HepG2 (cell line): ENCODE measurements around the gene NUDT22. TPM values are rescaled to one million over a fixed set of nuclear protein-coding genes. Genes with fewer than 3 reads are reported as not detected.

Experiments used
- AGO1 ChIP-seq: fragments of 200-400 bp; formaldehyde crosslinking; IDR thresholded peaks from 2 replicates; pipeline ENCODE4 v1.6.1; 2017; ENCODE audit warnings: mild to moderate bottlenecking, low read depth, low read length, moderate library complexity; ENCODE audit not compliant: poor library complexity, severe bottlenecking
- BRD4 ChIP-seq: sonication (generic); formaldehyde crosslinking; IDR thresholded peaks from 2 replicates; pipeline ENCODE4 v1.4.0; 2020; ENCODE audit warnings: missing genetic modification reagents
- DDIT3 ChIP-seq: sonication (generic); formaldehyde crosslinking; IDR thresholded peaks from 2 replicates; pipeline ENCODE4 v1.4.0; 2020; ENCODE audit warnings: mild to moderate bottlenecking, missing genetic modification reagents
- NONO ChIP-seq, 2 experiments: fragments of 450-650 bp in 1 of 2; sonication (generic) in 1 of 2; formaldehyde crosslinking in 1 of 2; IDR thresholded peaks in 1 of 2; conservative IDR thresholded peaks in 1 of 2; 2 replicates each; pipeline versions ENCODE4 v1.6.1 to v1.8.0; 2017 to 2022; ENCODE audit warnings: mild to moderate bottlenecking in 1 of 2, missing genetic modification reagents in 1 of 2, moderate library complexity in 1 of 2
- NRL ChIP-seq: sonication (generic); formaldehyde crosslinking; IDR thresholded peaks from 2 replicates; pipeline ENCODE4 v1.5.0; 2020; ENCODE audit warnings: missing genetic modification reagents, mild to moderate bottlenecking, moderate library complexity, borderline replicate concordance
- PRPF4 ChIP-seq: fragments of 200-400 bp; formaldehyde crosslinking; IDR thresholded peaks from 2 replicates; pipeline ENCODE4 v1.6.1; 2016; ENCODE audit warnings: low read length, low read depth; ENCODE audit not compliant: poor library complexity, severe bottlenecking
- RBM22 ChIP-seq: fragments of 200-400 bp; formaldehyde crosslinking; optimal IDR thresholded peaks from 2 replicates; pipeline ENCODE3; 2017; ENCODE audit warnings: mild to moderate bottlenecking, low read length, moderate library complexity
- SALL1 ChIP-seq: sonication (generic); formaldehyde crosslinking; IDR thresholded peaks from 2 replicates; pipeline ENCODE4 v1.8.0; 2022; ENCODE audit warnings: mild to moderate bottlenecking, missing genetic modification reagents
- SUZ12 ChIP-seq: fragments of 150-350 bp; IDR thresholded peaks from 2 replicates; pipeline ENCODE4 v1.6.1; 2014; ENCODE audit warnings: low read depth, low read length
- ZBTB10 ChIP-seq: sonication (generic); formaldehyde crosslinking; IDR thresholded peaks from 2 replicates; pipeline ENCODE4 v1.4.0; 2020; ENCODE audit warnings: missing genetic modification reagents, borderline replicate concordance
- ZMAT3 ChIP-seq: sonication (generic); formaldehyde crosslinking; conservative IDR thresholded peaks from 2 replicates; pipeline ENCODE4 v1.7.0; 2021; ENCODE audit warnings: missing genetic modification reagents
- ZNF136 ChIP-seq: sonication (generic); formaldehyde crosslinking; IDR thresholded peaks from 2 replicates; pipeline ENCODE4 v1.8.1; 2022; ENCODE audit warnings: low read depth, mild to moderate bottlenecking, moderate library complexity, missing genetic modification reagents
- ZNF207 ChIP-seq: fragments of 450-650 bp; IDR thresholded peaks from 2 replicates; pipeline ENCODE4 v1.6.1; 2016; ENCODE audit warnings: antibody characterized with exemption, borderline replicate concordance
- ZSCAN5A ChIP-seq: sonication (generic); formaldehyde crosslinking; IDR thresholded peaks from 2 replicates; pipeline ENCODE4 v1.8.0; 2022; ENCODE audit warnings: mild to moderate bottlenecking, missing genetic modification reagents, borderline replicate concordance
- polyA plus RNA-seq, 8 experiments: library from polyadenylated mRNA; depleted of rRNA in 3 of 8; stranded (reverse) in 7 of 8; unstranded in 1 of 8; fragments of >200 nt; fragmentation: Illumina TruSeq in 4 of 8; extraction: Trizol in 4 of 8; gene quantifications; 2 replicates each; pipeline versions ENCODE4 v1.2.1 to v1.2.3, GENCODE V29; 2011 to 2016; ENCODE audit warnings: low read depth in 4 of 8, missing spikeins in 1 of 8, mixed read lengths in 1 of 8; ENCODE audit not compliant: insufficient read depth in 1 of 8
- total RNA-seq, 5 experiments: library from RNA; depleted of rRNA; stranded (reverse); fragments of >200 nt; fragmentation: Illumina TruSeq; extraction: Trizol; gene quantifications; 2 replicates each; pipeline ENCODE4 v1.2.3, GENCODE V29; 2016; ENCODE audit warnings: low read depth in 1 of 5
- TF ChIP-seq, protein P1 (sequence below): sonication (generic); formaldehyde crosslinking; IDR thresholded peaks from one replicate; pipeline ENCODE4 v1.5.1; 2020; ENCODE audit warnings: mild to moderate bottlenecking, missing genetic modification reagents; ENCODE audit errors: not compliant biosample characterization

Gene NUDT22
- total and polyA plus RNA-seq, 2 of the 13 experiments (the other 11 are each of a cell fraction or from before 2014, with no cell fraction given) = 33.5 to 39.8 TPM

GRCh38 chr11:64245797-64246620 lies 19.9 kb downstream of the NUDT22 start (continued):
- no peak for TF ChIP-seq ZSCAN5A
- no peak for TF ChIP-seq NONO (IDR thresholded peaks at IDR 0.05)
- no peak for TF ChIP-seq NONO (CRISPR knock-in tag; conservative IDR thresholded peaks at IDR 0.05)
- TF ChIP-seq ZNF207 = no peak
- no peak for TF ChIP-seq SUZ12
- TF ChIP-seq ZBTB10 (CRISPR knock-in tag) = no peak
- TF ChIP-seq ZMAT3 (CRISPR knock-in tag) = no peak
- TF ChIP-seq SALL1 = no peak
- no peak for TF ChIP-seq RBM22
- TF ChIP-seq NRL = 0 out of 2 replicates have a peak, but pooled peaks have one; percentile 35
- TF ChIP-seq, protein P1, sequence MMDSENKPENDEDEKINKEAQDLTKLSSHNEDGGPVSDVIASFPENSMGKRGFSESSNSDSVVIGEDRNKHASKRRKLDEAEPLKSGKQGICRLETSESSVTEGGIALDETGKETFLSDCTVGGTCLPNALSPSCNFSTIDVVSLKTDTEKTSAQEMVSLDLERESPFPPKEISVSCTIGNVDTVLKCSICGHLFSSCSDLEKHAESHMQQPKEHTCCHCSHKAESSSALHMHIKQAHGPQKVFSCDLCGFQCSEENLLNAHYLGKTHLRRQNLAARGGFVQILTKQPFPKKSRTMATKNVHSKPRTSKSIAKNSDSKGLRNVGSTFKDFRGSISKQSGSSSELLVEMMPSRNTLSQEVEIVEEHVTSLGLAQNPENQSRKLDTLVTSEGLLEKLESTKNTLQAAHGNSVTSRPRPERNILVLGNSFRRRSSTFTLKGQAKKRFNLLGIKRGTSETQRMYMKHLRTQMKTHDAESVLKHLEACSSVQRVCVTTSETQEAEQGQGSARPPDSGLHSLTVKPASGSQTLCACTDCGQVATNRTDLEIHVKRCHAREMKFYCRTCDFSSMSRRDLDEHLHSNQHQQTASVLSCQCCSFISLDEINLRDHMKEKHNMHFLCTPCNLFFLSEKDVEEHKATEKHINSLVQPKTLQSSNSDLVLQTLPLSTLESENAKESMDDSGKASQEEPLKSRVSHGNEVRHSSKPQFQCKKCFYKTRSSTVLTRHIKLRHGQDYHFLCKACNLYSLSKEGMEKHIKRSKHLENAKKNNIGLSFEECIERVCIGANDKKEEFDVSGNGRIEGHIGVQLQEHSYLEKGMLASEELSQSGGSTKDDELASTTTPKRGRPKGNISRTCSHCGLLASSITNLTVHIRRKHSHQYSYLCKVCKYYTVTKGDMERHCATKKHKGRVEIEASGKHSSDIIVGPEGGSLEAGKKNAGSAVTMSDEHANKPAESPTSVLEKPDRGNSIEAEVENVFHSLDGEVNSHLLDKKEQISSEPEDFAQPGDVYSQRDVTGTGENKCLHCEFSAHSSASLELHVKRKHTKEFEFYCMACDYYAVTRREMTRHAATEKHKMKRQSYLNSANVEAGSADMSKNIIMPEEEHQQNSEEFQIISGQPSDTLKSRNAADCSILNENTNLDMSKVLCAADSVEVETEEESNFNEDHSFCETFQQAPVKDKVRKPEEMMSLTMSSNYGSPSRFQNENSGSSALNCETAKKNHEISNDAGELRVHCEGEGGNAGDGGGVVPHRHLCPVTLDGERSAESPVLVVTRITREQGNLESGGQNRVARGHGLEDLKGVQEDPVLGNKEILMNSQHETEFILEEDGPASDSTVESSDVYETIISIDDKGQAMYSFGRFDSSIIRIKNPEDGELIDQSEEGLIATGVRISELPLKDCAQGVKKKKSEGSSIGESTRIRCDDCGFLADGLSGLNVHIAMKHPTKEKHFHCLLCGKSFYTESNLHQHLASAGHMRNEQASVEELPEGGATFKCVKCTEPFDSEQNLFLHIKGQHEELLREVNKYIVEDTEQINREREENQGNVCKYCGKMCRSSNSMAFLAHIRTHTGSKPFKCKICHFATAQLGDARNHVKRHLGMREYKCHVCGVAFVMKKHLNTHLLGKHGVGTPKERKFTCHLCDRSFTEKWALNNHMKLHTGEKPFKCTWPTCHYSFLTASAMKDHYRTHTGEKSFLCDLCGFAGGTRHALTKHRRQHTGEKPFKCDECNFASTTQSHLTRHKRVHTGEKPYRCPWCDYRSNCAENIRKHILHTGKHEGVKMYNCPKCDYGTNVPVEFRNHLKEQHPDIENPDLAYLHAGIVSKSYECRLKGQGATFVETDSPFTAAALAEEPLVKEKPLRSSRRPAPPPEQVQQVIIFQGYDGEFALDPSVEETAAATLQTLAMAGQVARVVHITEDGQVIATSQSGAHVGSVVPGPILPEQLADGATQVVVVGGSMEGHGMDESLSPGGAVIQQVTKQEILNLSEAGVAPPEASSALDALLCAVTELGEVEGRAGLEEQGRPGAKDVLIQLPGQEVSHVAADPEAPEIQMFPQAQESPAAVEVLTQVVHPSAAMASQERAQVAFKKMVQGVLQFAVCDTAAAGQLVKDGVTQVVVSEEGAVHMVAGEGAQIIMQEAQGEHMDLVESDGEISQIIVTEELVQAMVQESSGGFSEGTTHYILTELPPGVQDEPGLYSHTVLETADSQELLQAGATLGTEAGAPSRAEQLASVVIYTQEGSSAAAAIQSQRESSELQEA (CRISPR knock-in tag) = no peak
- TF ChIP-seq ZNF136 (CRISPR knock-in tag) = no peak
- no peak for TF ChIP-seq BRD4 (CRISPR knock-in tag)
- TF ChIP-seq DDIT3 (CRISPR knock-in tag) = no peak
- TF ChIP-seq PRPF4 = no peak
- peak; percentile 73 for TF ChIP-seq AGO1
